NCI-H2196 treated with DMSO at 0.1 percent for 48 hours (cell line): ENCODE results near the gene CCDC12.

ENCODE experiments used
- DNase-seq: peaks from one replicate; lab custom pipeline; 2025; ENCODE audit not compliant: unreplicated experiment; lab: John Stamatoyannopoulos, UW

The CCDC12 gene

GRCh38 chr3:46958467-46959160, 17.9 kb downstream of the CCDC12 start:
- no peak for DNase-seq

- DNase-seq: no peak
Measured at GRCh38 chr3:46957092-46957820, 19.3 kb downstream of the CCDC12 start.

GRCh38 chr3:46955801-46956259, 20.7 kb downstream of the CCDC12 start:
- no peak for DNase-seq

GRCh38 chr3:46955157-46955556, 21.4 kb downstream of the CCDC12 start:
- DNase-seq: no peak

GRCh38 chr3:46954178-46954577, 22.4 kb downstream of the CCDC12 start:
- no peak for DNase-seq

GRCh38 chr3:46953234-46954010, 23.1 kb downstream of the CCDC12 start:
- DNase-seq: no peak

- DNase-seq: no peak
Measured at GRCh38 chr3:46952813-46953212, 23.7 kb downstream of the CCDC12 start.

GRCh38 chr3:46950650-46951241, 25.8 kb downstream of the CCDC12 start:
- no peak for DNase-seq

- no peak for DNase-seq
Measured at GRCh38 chr3:46950177-46950576, 26.4 kb downstream of the CCDC12 start.

- DNase-seq: no peak
Measured at GRCh38 chr3:46948830-46949671, 27.5 kb downstream of the CCDC12 start.

- peak; percentile 12 for DNase-seq
Measured at GRCh38 chr3:46947981-46948791, 28.4 kb downstream of the CCDC12 start.

- DNase-seq: no peak
Measured at GRCh38 chr3:46947546-46947901, 29.0 kb downstream of the CCDC12 start.

GRCh38 chr3:46946856-46947545, 29.5 kb downstream of the CCDC12 start:
- no peak for DNase-seq

- DNase-seq: no peak
Measured at GRCh38 chr3:46946416-46946815, 30.1 kb downstream of the CCDC12 start.

GRCh38 chr3:46944191-46944590, 32.4 kb downstream of the CCDC12 start:
- no peak for DNase-seq

GRCh38 chr3:46943237-46944187, 33.0 kb downstream of the CCDC12 start:
- DNase-seq: no peak

- no peak for DNase-seq
Measured at GRCh38 chr3:46942481-46943236, 33.9 kb downstream of the CCDC12 start.
